ENCODE results near the gene IRX3. TPM values are rescaled to one million over a fixed set of nuclear protein-coding genes. Genes with fewer than 3 reads are reported as not detected.

IRX3 gene
- polyA plus RNA-seq (2013, experiment 1 of 2; ENCODE audit: insufficient read length), result 23.2 TPM
- 10.8 TPM for polyA plus RNA-seq (2013, experiment 2 of 2; ENCODE audit: insufficient read length)

DNA sequence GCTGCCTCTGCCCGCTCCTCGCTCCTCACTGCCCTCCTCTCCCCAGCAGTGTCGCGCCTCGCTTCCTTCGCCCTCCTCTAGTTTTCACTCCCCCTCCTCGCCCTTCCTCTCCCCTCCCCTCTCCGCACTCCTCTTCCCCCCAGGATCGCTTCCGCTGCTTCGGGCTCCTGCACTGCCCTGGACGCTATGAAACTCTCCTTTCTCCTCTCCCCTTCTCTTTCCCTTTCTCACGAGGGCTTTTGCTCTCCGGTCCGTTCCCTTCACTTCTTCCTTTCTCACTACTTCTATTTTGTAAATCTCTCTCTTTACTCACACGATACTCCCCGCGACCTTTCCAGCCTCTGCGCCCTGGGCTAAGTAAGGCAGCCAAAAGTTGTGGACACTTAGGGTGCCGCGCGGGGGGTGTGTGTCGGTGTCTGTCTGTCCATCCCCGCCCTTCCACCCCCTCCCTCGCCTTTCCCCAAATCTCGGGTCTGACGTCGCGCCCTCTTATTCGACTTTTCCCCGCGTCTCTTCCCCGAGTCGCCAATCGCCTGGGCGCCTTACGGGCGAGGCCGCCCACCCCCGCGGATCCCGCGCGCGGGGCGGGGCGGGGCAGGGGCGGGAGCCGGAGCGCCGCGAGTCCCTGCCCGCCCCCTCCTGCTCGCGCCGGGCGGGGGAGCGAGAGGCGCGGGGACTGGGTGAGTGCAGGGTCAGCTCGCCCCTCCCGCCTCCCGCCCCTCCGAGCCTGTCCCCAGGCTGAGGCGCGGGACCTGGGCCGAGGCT lies at the start of gene IRX3:
IRX3 (minus strand) TSS at position 422 of the 765 bp plus-strand sequence. CDS start 737 bp downstream, outside the sequence.
- DNase-seq, result peak; percentile 96

DNA sequence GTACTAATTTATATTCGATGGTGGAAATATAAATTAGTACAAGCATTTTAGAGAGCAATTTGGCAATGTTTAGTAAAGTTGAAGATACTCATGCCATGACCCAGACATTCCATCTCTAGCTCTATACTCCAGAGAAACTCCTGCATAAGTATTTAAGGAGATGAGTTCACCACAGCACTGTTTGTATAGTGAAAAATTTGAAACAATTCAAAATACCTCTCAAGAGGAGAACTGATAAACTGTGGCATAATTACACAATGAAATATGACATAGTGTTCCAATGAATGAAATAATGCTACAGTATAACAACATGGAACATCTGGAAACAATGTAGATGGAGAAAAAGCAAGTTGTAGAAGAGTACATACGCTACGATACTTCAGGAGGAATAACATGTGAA lies 48.6 kb upstream of the IRX3 start:
- DNase-seq, result peak; percentile 60

DNA sequence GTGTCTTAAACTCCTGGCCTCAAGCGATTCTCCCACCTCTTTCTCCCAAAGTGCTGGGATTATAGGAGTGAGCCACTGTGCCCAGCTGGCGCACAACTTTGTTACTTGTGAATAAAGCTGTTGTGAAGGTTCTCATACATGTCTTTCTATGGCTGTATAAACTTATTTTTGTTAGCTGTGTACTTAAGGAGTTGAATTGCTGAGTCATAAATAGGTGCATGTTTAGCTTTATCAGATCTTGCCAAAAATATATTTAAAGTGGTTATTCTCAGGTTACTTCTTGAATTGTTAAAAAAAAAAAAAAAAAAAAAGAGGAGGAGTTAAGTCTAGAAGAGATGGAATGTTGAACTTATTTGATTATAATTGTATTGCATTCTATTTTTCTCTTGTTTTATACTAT lies 47.6 kb upstream of the IRX3 start:
- no peak for DNase-seq

DNA sequence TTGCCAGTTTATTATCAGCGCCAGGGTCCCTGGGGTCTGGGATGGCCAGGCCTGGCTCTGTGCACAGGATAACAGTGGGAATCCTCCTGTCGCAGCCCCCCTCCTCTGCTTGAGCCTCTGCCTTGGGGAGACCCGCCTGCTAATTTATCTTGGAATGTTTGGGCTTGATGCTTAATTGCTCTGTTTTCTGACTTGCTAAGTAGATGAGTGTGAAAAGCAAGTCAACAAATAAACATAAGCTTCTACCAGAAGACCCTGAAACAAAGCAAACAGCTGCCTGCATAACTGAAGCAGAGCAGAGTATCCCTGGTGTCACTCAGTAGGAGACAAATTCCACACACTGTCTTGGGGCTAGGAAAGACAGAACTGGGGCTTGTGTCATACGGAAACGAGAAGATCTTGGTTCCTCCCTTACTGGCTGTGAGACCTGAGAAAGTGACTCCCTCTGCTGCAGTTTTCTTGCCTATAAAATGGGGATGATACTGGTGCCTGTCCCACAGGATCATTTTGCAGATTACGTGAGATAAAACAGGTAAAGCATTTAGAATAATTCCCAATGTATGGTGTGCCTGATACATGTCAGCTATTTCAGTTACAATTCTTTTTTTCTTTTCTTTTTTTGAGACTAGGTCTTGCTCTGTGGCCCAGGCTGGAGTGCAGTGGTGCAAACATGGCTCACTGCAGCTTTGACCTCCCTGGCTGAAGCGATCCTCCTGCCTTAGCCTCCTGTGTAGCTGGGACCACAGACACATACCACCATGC lies 44.8 kb upstream of the IRX3 start:
- DNase-seq, result no peak

DNA sequence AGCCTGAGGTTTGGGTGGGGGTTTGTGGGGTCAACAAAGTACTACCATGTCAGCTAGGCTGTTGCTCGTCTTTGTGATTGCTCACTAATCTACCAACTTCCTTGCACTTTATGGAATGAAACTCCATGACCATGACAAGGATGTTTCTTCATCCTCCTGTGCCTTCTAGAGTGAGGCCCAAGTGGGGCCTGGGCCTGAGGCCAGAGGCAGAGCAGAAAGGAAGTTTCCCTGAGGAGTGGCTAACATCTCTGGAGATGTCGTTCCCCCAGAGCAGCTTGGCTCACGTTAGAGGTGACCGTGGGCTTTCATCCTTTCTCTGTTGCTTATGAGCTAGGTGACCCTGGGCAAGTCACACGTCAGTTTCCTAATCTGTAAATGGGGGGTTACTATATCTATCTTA lies 41.0 kb upstream of the IRX3 start:
- DNase-seq, result no peak

DNA sequence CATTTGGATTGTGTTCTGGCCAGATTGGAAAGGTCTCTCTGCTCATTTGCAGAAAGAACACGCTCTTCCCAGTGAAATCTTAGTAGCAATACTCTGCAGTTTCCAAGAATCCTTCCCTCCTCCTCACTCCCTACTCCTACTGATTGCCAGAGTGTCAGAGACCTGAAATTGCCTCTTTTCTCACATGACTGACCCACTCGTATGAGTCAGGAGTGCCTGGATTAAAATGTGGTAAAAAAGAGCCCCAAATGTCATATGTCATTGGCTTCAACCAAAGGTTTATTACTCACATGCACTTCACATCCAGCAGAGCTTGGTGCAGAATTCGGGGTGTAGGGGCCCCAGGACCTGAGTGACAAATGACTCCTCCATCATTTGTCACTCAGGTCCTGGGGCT lies 39.7 kb upstream of the IRX3 start:
- DNase-seq, result no peak

DNA sequence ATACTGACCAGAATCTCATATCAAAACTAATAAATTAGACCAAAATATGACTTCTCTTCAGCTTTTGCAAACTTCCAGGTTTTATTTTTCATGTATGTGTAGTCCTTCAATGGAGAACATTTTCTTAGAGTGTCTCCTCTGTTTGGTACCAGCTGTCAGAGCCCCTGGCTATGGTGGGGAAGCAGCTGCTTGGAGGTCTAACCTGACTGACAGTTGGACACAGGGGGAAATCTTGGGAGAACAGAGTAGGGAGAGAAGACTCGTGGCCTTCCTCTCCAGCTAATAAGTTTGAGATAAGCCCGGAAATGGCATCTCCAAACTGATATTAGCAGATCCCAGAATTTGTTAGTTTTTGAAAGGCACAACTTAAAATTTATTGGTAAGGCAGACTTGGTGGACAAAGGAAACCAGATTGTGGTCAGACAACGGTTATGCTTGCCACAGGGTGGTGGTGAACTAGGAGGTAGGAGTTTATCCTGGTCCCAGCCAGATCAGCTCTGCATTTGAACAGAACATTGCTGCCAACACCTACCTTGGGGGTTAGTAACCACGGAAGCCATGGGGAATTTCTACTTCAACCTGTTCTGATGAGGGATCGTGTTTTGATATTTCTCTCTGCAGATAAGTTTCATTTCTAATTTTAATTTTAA lies 39.2 kb upstream of the IRX3 start:
- no peak for DNase-seq

DNA sequence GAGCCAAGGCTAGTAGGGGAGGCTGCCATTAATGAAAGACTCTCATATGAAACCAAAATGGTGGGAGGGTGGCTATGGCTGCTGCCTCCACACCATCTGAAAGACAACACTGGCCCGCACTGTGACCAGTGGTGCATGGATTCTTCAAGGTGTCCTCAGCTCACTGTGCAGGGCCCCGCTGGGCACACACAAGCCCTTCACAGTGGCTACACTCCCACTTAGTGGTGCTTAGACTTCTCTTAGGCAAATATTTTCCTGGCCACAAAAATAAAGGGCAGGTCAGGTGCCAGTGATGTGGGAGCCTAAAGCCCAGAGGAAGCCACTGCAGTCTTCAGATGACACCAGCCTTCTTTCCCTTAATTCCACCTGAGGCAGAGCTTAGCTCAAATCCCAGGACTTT lies 38.1 kb upstream of the IRX3 start:
- no peak for DNase-seq

DNA sequence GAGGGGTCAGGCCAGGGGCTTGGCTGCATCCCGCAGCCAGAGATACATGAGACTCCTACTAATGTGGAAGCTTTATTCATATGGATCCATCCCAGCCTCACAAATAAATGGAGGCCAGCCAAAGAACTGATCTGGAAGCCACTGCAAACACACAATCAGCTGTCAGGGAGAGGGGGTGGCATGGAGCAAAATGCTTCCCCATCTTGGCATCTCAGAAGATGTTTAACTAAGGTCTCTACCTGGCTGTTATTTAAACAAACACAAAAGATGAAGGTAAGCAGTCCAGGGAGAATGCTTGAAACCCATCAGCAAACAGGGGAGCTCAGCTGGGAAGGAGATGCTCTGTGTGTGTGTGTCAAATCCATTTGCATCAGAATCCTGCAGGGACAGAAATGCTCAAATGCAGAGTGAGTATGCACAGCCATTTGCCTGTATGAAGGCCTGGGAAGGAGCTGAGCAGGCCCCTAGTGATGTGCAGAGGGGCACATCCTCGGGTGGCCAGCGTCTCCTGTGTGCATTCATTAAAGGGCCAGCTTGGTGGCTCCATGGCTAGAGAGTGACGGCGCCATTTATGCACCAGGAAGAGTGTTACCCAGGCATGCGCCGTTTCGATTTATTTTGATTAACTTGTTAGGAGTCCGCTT lies 34.2 kb upstream of the IRX3 start:
- no peak for DNase-seq

DNA sequence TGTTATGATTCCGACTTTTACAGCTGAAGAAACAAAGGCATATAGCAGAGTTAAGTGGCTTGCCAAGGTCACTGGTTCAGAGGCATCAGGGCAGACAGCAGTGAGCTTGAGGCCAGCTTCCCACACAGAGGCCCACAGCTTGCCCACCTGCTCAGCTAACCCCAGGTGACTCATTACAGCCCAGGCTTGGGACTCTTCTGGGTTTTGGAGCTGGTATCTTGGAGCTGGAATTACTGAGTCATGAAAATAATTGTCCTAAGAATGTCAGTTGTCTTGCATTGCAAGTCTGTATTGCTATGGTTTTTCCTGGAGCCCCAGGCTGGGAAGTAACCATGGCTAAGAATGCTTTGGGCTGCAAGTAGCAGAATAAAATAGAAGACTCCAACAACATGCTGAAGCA lies 32.4 kb upstream of the IRX3 start:
- DNase-seq, result peak; percentile 55

DNA sequence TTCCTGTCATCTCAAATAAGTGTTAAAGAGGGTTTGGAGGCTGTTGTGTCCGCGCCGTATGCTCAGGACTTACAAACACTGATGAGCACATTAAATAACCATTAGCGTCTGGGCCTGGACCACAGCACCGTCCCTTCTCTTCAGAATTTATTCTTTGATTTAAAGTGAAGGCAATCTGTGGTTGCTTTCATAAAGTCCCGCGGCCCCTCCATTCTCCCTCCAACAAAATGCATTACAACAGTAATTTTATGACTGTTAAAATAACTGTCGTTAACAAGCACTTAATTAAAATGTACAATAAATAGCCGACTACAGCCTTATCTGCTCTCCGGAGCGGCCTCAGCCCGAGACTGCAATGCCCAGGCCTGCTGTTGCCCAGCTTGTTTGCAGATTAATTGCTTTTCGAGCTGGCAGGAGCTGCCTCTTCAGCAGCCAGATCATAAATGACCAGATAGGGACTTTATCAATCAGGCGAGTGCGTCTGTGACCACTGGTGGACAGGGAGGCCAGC lies 30.6 kb upstream of the IRX3 start:
- no peak for DNase-seq

DNA sequence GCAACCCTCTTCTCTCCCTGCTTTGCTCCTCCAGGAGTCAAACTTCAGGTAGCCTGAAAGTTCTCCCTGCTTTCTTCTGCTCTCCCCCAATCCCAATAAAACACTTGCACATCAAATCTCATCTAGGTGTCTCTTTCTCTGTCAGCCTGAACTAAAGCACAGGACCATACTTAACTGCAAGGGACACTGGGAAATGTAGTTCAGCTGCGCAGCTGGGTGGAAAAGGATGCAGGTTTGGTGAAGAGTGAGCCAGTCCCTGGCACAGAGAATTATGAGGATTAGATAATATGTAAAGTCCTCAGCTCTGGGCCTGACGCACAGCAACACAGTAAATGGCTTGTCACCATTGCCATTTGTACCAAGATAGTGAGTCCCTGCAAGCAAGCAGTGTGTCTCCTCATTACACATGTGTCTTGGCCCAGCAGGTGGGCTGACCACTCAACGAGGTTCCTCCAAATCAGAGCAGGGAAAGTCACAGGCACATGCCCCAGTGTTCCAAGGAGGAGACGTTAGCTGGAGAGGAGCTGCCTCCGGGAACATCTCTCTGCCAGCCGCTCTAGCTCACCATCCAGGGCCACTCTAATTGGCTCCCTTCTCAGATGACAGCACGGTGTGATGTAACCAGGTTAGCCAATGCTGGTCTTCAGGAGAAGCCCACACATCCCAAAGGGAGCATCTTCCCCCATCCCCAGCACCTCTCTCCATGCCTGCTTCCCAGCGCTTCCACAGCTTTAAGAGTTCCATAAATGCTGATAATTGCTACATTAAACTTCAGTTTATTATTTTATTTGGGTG lies 29.7 kb upstream of the IRX3 start:
- DNase-seq, result no peak

DNA sequence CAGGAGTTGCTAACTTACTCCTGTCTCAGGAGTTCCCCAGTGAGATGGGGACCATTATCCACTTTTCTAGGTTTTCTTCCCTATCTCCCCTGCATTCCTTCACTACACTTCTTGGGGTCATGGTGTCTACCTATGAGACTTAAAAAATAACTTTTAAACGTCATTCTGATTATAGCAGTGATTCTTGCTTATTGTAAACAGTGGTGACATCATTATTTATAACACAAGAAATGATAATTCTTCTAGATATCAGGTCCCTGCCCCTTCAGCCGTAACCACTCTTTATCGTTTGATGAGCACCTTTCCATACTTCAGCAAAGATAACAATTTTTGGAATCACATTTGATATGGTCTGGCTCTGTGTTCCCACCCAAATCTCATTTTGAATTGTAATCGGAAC lies 27.2 kb upstream of the IRX3 start:
- DNase-seq, result no peak

DNA sequence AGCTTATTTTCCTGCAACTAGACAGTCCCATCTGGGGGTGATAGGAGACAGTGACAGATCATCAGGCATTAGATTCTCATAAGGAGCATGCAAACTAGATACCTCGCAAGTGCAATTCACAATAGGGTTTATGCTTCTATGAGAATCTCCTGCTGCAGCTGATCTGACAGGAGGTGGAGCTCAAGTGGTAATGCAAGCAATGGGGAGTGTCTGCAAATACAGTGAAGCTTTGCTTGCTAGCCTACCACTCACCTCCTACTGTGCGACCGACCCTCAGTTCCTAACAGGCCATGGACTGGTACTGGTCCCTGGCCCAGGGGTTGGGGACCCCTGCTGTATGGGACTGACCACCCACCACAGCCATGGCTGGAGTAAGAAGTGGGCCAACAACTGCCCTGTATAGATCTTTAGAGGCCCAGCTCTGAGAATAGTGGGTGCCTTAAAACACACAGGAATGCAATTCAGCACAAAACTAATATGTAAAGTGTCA lies 26.0 kb upstream of the IRX3 start:
- DNase-seq, result no peak

DNA sequence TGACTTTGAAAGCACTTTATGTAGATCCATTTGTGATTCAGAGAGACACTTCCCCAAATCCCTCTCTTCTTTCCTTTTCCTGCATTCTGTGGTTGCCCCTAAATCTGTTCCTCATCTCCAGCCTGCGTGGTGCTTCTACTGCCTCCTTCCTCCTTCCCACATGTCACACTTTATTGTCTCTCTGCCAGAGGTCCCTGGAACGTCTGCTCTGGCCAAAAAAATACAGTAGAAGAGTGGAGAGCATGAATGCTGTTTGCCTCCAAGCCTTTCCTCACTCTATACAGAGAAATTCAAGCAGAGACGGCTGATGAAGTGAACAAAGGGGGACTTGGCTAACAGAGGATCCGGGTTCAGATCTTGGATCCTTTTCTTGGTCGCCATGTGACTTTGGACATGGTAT lies 22.8 kb upstream of the IRX3 start:
- no peak for DNase-seq

DNA sequence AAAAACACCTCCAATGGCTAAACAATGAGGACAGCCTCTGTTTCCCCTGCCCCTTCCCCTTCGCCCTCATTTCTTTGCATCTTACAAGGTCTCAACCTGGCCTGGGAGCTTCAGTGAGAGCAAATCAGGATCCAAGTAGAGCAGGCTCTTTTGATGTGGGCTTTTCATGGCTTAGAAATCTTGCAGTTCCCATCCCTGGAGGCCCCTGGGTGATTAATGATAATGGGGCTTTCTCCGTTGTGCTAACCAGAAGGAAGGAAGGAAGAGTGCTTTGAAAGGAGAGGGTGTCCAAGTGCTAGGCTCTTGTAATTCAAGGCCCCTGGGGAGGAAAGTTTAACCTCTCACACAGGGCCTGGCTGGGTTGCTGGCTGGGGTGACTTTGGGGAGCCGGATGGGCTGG lies 18.5 kb upstream of the IRX3 start:
- DNase-seq, result no peak

DNA sequence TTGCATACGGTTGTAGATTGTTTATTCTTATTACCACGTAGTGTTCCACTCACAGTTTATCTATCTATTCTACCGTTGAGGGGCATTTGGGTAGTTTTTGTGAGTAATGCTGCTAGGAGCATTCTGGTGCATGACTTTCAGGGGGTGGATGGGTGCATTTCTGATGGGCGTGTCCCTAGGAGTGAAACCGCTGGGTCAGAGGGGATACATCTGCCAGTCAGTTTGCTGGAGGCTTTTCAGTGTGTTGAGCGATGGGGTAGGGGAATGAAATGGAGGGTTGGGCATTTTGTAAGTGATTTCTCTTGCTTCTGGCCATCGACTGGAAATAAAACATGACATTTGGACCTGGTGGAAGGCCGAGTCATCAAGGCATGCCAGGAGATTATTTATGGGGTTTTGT lies 17.0 kb upstream of the IRX3 start:
- no peak for DNase-seq

DNA sequence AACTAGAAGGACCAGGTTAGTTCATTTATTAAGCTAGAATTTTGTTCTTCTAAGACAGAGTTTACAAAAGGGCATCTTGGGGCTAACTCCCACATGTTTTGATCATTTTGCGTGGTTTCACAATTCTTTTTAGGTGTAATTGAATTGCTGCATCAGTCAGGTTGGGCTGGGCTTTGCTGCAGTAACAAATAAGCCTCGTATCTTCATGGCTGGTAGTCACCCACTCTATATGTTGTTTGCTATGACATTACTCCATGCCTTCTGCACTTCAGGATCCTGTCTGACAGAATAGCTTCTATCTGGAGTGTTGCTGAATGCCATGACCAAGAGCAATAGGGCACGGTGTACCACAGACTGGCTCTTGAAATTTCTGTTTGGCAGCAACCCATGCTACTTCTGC lies 10.6 kb upstream of the IRX3 start:
- no peak for DNase-seq

DNA sequence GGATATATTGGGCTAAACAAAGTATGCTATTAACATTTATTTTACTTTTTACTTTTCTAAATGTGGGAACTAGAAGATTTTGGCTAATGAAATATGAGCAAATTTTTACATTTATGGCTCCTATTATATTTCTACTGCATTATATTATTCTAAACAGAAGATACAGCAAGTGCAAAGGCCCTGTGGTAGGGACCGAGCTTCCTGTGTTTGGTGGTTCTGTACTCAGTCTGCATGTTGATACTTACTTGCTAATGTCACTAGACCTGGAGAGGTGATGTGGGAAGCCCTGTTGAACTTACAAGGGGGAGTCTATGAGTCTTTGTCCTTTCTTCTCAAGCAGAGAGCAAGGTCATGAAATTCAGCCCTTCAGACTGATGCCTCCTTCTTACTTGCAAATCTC lies 10.0 kb upstream of the IRX3 start:
- DNase-seq, result no peak

DNA sequence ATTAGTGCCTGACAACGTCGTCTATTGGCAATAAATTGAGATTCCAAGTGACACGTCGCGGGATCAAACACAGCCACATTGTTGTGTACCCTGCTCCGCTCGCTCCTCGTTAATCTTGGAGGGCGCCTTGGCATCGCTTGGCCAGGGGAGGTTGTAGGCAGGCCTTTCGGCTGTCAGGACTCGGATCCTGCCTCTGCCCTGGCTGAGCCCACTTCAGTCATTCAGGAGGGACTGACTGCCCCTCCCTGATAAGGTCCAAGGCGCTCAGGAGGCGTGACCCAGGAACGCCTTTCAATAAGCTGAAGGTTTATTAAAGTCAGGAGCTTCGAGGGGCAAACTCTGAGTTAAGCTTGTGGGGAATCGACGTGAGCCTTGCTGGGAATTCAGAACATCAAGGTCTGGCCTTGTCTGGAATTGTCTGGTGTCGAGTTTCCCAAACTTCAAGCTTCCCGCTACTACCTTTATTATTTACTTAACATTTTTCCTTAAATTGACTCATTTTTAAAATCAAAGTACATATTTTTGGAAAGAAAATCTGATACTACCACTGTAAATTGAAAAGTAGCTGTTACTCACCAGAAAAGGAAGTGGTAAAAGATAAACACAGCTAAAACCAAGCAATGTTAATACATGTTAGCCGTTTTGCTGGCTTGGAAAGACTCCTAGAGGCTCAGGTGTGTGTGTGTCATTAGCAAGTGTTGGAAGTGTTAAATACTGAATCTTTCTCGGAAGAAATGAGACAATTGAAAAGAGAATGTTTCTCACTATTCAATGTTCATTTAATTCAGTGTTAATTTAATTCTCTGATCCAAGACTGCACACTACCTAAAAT lies 5.3 kb upstream of the IRX3 start:
- DNase-seq, result peak; percentile 6

Data from fibroblast of skin of back (primary cell).